HG03442 (cell line): ENCODE results near the gene PPP2R5A.
"Not testable (repeated sequence)": the region's sequence is repeated elsewhere in the genome, so short reads cannot be mapped to it uniquely, and the experiment has no call there.

Experiments used
- ATAC-seq: cut with Tn5 transposase; IDR thresholded peaks from one replicate; pipeline ENCODE4 v1.9.1; 2021; ENCODE audit warnings: mild to moderate bottlenecking, moderate library complexity; ENCODE audit not compliant: unreplicated experiment

Gene PPP2R5A

GRCh38 chr1:212294983-212295382, 9.8 kb downstream of the PPP2R5A start:
- ATAC-seq: no peak

- ATAC-seq: no peak
These were observed 10.4 kb downstream of the PPP2R5A start for GRCh38 chr1:212295579-212295978.

DNA sequence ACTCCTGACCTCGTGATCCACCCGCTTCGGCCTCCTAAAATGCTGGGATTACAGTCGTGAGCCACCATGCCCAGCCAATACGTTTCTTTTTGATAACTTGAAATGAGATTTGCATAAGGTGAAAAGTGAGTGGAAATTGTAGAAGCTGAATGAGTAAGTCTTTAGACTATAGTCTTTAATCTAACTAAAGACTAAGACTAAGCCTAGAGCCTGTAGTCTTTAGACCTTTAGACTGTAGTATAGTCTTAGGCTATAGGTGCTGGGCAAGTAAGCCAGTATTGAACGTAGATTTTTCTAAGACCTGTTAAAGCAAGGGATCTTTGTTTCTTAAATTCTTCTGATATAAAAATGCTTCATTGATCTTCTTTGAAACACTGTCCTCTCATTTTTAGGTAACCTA, 12.1 kb downstream of the PPP2R5A start:
- no peak for ATAC-seq

DNA sequence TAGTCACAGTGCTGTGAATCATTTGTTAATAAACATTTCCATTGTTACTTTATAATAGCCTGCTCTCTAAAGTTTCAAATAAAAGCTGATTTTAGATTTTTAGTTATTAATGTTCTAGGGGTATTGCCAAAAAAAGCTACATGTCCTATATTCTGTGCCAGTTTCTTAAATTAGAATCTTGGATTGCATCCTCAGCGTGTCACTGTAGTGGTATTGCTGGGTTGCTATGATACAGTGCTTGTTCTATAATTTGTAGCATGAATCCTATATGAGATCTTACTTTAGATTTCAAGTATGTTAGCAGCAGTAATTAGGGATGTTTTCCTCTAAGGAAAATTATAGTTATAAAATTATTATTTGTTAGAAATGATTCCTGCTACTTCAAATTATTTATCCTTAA, 16.4 kb downstream of the PPP2R5A start:
- no peak for ATAC-seq

GRCh38 chr1:212302745-212303383, 17.7 kb downstream of the PPP2R5A start:
- ATAC-seq: no peak

DNA sequence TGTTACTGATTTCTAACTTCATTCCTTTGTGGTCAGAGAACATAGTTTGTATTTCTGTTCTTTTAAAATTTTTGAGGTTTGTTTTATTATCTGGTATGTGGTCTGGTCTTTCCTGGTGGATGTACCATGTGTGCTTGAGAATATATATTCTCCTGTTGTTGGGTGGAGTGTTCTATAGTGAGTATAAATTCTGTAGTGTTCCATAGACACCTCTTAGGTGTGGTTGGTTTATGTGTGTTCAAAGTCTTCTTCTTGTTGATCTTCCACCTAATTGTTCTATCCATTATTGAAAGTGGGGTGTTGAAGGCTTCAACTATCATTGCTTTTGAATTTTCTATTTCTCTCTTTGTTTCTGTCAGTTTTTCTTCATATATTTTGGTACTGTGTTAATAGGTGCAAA, 20.1 kb downstream of the PPP2R5A start:
- ATAC-seq: no peak

DNA sequence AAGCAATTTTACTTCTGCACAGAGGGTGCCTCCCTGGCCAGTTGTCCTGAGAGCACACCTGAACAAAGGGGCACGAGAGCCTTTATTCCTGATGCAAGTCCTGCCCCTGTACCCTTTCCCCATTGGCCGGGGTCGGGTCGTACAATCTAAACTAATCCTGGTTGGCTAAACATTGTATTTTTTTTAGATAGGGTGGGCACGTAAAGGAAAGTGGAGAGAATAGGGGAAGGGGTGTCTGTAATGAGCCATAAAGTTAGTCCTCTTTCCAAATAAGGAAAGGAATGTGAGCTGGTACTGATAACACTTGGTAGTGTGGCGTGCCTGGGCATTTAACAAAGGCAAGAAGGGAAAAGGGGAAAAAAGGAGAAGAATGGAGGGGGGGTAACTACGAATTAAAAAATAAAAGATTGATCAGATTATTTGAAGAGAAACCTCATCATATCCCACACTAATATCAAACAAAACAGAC, 20.8 kb downstream of the PPP2R5A start:
- not testable (repeated sequence) for ATAC-seq

GRCh38 chr1:212309967-212310366, 24.8 kb downstream of the PPP2R5A start:
- no peak for ATAC-seq

GRCh38 chr1:212310383-212310782, 25.2 kb downstream of the PPP2R5A start:
- no peak for ATAC-seq

DNA sequence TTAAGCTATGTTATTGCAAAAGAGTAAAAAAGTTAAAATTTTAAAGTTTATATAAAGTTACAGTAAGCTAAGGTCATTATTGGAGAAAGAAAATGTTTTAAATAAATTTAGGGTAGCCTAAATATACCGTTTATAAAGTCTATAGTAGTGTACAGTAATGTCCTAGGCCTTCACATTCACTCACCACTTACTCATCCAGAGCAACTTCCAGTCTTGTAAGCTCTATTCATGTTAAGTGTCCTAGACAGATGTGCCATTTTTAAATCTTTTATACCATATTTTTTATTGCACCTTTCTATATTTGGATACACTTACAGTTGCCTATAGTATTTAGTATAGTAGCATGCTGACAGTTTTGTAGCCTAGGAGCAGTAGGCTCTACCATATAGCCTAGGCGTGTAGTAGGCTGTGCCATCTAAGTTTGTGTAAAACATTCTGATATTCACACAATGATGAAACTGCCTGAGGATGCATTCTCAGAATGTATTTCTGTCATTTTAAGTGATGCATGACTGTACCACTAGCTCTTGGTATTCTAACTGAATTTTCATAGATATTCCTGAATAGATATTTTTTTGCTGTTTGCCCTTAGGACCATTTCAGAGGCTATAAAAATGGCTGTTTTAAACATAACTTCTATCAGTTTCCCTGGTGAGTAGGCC, 26.8 kb downstream of the PPP2R5A start:
- ATAC-seq: no peak

DNA sequence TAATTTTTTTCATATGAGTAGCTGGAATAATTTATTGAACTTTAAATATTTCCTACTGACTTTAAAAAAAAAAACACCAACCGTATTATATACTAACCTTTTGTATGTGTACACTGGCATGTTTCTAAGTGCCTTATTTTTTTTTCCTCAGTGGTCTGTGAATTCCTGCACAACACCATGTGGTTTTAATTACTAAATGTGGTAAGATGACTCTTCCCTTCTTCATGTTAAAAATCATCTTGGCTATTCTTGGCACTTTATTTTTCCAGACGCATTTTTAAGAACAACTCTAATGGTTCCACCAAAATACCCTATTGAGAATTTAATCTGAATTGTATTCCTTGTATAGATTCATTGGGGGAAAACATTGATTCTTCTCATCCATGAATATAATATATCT, 28.4 kb downstream of the PPP2R5A start:
- ATAC-seq: no peak

- no peak for ATAC-seq
These were observed 30.0 kb downstream of the PPP2R5A start for GRCh38 chr1:212315184-212315583.

DNA sequence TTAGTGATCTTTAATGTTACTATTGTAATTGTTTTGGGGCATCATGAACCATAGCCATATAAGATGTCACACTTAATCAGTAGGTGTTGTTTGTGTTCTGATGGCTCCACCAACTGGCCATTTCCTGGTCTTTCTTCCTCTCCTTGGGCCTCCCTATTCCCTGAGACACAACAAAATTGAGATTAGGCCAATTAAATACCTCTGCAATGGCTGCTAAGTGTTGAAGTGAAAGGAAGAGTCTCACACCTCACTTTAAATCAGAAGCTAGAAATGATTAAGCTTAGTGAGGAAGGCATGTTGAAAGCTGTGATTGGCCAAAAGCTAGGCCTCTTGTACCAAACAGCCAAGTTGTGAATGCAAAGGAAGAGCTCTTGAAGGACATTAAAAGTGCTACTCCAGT, 30.7 kb downstream of the PPP2R5A start:
- ATAC-seq: no peak

GRCh38 chr1:212317916-212318315, 32.7 kb downstream of the PPP2R5A start:
- no peak for ATAC-seq

GRCh38 chr1:212321031-212321430, 35.8 kb downstream of the PPP2R5A start:
- ATAC-seq: not testable (repeated sequence)

DNA sequence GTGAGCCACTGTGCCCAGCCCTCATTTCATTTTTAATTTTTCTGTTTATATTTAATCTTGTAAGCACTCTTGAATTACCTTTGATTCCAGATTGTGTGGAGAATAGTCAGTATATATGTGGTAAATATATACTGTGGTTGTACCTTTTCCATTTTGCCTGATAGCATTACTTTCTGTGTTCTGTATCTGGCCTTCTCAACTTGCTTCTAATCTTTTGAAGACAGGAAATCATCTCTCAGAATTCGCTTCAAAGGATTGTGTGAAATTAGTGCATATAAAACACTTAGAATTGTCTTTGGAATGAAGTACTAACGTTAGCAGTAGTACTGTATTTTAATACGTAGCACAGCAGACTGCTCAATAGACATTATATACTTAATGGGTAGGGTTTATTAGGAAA, 37.9 kb downstream of the PPP2R5A start:
- ATAC-seq: no peak

- ATAC-seq: no peak
These were observed 41.3 kb downstream of the PPP2R5A start for GRCh38 chr1:212326541-212326940.

GRCh38 chr1:212328248-212328647, 43.0 kb downstream of the PPP2R5A start:
- no peak for ATAC-seq

GRCh38 chr1:212329105-212329504, 43.9 kb downstream of the PPP2R5A start:
- no peak for ATAC-seq

GRCh38 chr1:212341090-212341489, 55.9 kb downstream of the PPP2R5A start:
- no peak for ATAC-seq

DNA sequence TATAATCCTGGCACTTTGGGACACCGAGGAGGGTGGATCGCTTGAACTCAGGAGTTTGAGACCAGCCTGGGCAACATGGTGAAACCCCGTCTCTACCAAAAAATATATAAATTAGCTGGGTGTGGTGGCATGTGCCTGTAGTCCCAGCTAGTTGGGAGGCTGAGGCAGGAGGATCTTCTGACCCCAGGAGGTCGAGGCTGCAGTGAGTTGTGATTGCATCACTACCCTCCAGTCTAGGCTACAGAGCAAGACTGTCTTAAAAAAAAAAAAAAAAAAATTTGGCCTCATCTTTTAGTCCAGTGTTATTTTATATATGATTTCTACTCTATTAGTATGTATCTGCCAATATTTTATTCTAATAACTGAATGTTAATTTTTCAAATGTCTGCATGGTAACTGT, 59.7 kb downstream of the PPP2R5A start:
- ATAC-seq: no peak

- ATAC-seq: no peak
These were observed 61.4 kb downstream of the PPP2R5A start for GRCh38 chr1:212346601-212347000.
